ENCODE results near the gene POU4F2. TPM values are rescaled to one million over a fixed set of nuclear protein-coding genes. Genes with fewer than 3 reads are reported as not detected.

Gene POU4F2
- total RNA-seq: not detected in 2 replicates

- intact Hi-C loops (cut with micrococcal nuclease): loop anchor here (5.0 kb wide), 1 partner anchor 117 kb away; the partner anchor contains the start of gene SLC10A7
Measured at GRCh38 chr4:146638786-146639505, at the start of gene POU4F2. Gene POU4F2 (plus strand): TSS chr4:146638893. CDS start chr4:146639141, 248 bp downstream.

GRCh38 chr4:146590801-146591200 lies 47.9 kb upstream of the POU4F2 start:
- intact Hi-C loops (cut with micrococcal nuclease): no loop called here

- intact Hi-C loops (cut with micrococcal nuclease): no loop called here
Measured at GRCh38 chr4:146592019-146592418, 46.7 kb upstream of the POU4F2 start.

GRCh38 chr4:146632770-146633470 lies 5.8 kb upstream of the POU4F2 start:
- intact Hi-C loops (cut with micrococcal nuclease): no loop called here

GRCh38 chr4:146633471-146633800 lies 5.3 kb upstream of the POU4F2 start:
- intact Hi-C loops (cut with micrococcal nuclease): no loop called here

- intact Hi-C loops (cut with micrococcal nuclease): loop anchor here (5.0 kb wide), 1 partner anchor 113 kb away; the partner anchor contains the start of gene SLC10A7
Measured at GRCh38 chr4:146634825-146635224, 3.9 kb upstream of the POU4F2 start.

GRCh38 chr4:146637621-146638332 lies 916 bp upstream of the POU4F2 start:
- intact Hi-C loops (cut with micrococcal nuclease): loop anchor here (2.0 to 5.0 kb wide), 2 partner anchors 115 to 295 kb away; partner anchors contain the start of gene SLC10A7

GRCh38 chr4:146638333-146638785 lies 334 bp upstream of the POU4F2 start:
- intact Hi-C loops (cut with micrococcal nuclease): loop anchor here (5.0 kb wide), 1 partner anchor 116 kb away; the partner anchor contains the start of gene SLC10A7

- intact Hi-C loops (cut with micrococcal nuclease): loop anchor here (5.0 kb wide), 1 partner anchor 117 kb away; the partner anchor contains the start of gene SLC10A7
Measured at GRCh38 chr4:146639506-146639932, 826 bp downstream of the POU4F2 start.

- intact Hi-C loops (cut with micrococcal nuclease): no loop called here
Measured at GRCh38 chr4:146640021-146640464, 1.4 kb downstream of the POU4F2 start.

GRCh38 chr4:146640465-146641061 lies 1.9 kb downstream of the POU4F2 start:
- intact Hi-C loops (cut with micrococcal nuclease): no loop called here

GRCh38 chr4:146641762-146642161 lies 3.1 kb downstream of the POU4F2 start:
- intact Hi-C loops (cut with micrococcal nuclease): no loop called here

GRCh38 chr4:146643812-146644401 lies 5.2 kb downstream of the POU4F2 start:
- intact Hi-C loops (cut with micrococcal nuclease): loop anchor here (1.0 kb wide), 1 partner anchor 10 kb away; no protein-coding TSS in a partner anchor

GRCh38 chr4:146645921-146646320 lies 7.2 kb downstream of the POU4F2 start:
- intact Hi-C loops (cut with micrococcal nuclease): no loop called here

- intact Hi-C loops (cut with micrococcal nuclease): no loop called here
Measured at GRCh38 chr4:146646593-146647325, 8.1 kb downstream of the POU4F2 start.

GRCh38 chr4:146647615-146648460 lies 9.1 kb downstream of the POU4F2 start:
- intact Hi-C loops (cut with micrococcal nuclease): no loop called here

GRCh38 chr4:146648461-146648783 lies 9.7 kb downstream of the POU4F2 start:
- intact Hi-C loops (cut with micrococcal nuclease): no loop called here

- intact Hi-C loops (cut with micrococcal nuclease): no loop called here
Measured at GRCh38 chr4:146649232-146649631, 10.5 kb downstream of the POU4F2 start.

- intact Hi-C loops (cut with micrococcal nuclease): no loop called here
Measured at GRCh38 chr4:146650034-146650433, 11.3 kb downstream of the POU4F2 start.
